ENCODE results near the gene LRRC56.

The LRRC56 gene

GRCh38 chr11:521177-521688 is 16.1 kb upstream of the LRRC56 start:
- no peak for DNase-seq (ENCODE audit: low read depth)

DNA sequence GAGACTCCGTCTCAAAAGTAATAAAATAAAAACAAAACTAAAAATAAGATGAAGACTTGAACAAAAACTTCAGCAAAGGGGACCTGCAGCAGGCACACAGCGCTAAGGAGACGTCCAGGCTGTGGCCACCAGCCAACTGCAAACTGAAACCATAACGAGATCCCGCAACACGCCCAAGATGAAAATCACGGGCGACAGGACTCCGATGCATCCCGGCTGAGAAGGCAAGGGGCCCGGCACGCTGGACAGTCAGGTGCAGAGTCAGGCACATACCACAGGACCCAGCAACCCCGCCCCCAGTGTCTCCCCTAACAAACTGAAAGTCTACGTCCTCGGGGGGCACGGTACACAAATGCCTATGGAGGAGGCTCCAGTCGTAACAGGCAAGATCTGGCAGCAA is 11.1 kb upstream of the LRRC56 start:
- DNase-seq (ENCODE audit: low read depth) = no peak

DNA sequence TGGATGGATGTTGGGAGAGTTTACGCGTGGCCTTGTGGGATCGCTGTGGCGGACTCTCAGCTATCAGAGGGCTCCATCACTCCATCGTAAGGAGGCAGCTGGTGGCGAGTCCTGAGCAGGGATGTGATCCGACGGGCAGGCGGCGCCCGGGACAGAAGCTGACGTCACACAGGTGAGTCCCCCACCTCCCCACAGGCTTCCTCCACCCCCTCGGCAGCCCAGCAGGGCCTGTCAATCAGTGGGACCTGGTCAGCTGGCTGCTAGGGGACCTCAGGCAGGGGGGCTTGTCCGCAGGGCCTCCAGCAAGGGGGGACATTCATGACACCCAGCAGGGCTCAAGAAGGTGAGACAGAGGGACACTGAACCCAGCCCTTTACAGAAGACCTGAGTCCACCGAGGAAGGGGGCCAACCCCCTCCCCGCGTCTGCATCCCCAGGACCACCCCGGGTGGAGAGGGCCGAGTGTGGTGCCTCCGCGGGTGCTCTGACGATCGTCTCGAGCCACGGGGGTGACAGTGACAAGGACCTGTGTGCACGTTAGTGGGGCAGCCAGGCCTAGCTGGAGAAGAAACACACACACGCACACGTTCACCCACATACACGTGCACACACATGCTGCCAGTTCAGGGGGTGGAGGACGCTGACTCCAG is 9.0 kb upstream of the LRRC56 start:
- no peak for DNase-seq (ENCODE audit: low read depth)

GRCh38 chr11:528815-529727 is 8.3 kb upstream of the LRRC56 start:
- no peak for DNase-seq (ENCODE audit: low read depth)

DNA sequence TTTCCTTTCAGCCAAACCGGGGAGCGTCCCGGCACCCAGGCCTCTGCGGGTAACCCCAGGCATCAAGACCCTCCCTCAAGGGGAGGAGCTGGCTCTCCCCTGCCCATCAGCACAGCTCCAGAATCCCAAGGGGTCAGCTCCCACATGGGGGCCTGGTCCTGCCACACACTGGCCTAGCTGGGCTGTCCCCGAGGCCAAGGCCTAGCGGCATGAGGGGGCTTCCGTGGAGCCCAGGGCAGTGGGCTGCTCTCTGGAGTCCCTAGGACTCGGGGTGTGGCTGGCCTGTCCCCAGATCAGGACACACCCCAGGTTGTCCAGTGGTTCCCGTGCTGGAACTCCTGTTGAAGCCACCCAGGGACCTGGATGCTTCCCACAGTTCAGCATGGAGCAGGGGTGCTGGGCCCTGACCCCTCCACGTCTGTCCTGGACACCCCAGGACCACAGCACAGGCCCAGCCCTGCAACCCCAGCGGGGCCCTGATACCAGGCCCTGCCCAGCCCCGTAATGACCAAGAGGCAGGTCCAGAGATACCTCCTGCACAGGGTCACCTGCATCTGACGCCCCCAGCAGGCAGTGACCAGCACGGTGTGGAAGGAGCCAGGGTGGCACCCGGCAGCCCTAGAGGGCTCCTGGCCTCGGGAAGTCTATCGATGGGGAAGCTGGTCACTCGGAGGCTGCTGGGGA is 7.5 kb upstream of the LRRC56 start:
- no peak for DNase-seq (ENCODE audit: low read depth)

DNA sequence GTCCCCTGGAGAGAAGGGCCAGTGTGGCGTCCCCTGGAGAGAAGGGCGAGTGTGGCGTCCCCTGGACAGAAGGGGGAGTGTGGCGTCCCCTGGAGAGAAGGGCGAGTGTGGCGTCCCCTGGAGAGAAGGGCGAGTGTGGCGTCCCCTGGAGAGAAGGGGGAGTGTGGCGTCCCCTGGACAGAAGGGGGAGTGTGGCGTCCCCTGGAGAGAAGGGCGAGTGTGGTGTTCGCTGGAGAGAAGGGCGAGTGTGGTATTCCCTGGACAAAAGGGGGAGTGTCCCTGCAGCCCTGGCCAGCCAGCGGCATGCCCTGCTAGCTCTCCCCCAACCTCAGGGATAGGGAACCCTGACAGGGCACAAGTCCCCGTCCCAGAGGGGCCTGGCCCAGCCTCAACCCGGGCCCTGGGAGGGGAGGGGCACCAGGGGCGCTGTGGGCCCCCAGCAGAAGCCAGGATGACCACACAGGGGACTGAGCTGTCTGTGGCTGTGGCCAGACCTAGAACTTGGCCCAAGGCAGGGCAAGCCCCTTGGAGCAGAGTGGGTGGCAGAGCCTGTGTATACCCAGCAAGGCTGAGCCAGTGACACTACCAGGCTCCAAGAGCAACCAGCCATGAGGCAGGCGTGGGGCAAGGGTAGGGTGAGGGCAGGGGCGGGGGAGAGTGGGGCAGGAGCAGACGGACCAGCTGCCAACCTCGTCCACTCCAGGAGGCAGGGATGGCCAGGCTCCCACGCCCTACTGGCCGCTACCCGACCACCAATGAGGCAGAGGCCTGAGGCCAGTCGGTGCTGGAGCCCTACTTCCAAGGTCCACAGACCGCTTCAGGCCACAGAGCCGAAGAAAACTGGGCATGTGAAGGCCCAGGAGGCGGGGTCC is 6.1 kb upstream of the LRRC56 start:
- DNase-seq (ENCODE audit: low read depth) = no peak

DNA sequence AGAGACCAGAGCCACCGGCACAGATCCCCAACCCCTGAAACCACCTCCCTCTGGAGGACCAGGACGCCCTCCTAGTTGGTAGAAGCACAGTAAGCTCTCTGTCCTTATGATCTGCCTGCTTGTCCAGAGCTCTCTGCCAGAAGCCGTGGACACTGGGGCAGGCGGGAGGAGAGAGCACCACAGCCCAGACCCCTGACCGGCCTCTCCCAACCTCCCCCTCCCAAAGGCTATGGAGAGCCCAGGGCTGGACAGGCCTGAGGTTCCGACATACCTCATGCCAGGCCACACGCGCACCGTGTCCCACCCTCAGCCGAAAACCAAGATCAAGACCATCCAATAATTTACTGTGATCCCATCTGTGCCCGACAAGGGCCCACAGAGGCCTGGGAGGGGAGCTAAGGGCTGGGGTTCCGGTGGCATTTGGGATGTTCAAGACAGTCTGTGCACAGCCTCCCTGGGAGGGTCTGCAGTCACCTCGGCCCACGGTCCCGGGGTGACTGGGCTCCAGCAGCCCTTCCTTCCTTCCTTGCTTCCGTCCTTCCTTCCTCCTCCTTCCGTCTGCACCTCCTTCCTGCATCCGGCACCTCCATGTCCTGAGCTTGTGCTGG is 5.3 kb upstream of the LRRC56 start:
- no peak for DNase-seq (ENCODE audit: low read depth)

- no peak for DNase-seq (ENCODE audit: low read depth)
These were observed 4.8 kb upstream of the LRRC56 start for GRCh38 chr11:532527-532985.

GRCh38 chr11:532986-533585 is 4.2 kb upstream of the LRRC56 start:
- DNase-seq (ENCODE audit: low read depth) = no peak

DNA sequence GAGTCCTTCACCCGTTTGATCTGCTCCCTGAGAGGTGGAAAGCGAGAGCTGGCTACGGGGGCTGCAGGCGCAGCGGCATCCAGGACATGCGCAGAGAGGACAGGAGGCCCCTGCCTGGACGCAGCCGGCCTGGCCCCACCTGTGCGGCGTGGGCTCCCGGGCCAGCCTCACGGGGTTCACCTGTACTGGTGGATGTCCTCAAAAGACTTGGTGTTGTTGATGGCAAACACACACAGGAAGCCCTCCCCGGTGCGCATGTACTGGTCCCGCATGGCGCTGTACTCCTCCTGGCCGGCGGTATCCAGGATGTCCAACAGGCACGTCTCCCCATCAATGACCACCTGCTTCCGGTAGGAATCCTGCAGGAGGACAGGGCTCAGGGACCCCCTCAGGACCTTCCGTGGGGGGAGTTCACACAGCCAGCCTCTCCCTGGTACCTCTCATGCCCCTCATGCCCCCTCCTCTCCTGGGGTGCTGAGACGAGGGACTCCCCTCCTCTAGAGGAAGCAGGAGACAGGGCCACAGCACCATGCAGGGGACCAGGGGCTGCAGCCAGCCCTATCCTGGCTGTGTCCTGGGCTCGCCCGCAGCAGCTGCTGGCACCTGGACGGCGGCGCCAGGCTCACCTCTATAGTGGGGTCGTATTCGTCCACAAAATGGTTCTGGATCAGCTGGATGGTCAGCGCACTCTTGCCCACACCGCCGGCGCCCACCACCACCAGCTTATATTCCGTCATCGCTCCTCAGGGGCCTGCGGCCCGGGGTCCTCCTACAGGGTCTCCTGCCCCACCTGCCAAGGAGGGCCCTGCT is 3.5 kb upstream of the LRRC56 start:
- DNase-seq (ENCODE audit: low read depth) = no peak

- peak; percentile 23 for DNase-seq (ENCODE audit: low read depth)
These were observed 2.7 kb upstream of the LRRC56 start for GRCh38 chr11:534396-535209.

DNA sequence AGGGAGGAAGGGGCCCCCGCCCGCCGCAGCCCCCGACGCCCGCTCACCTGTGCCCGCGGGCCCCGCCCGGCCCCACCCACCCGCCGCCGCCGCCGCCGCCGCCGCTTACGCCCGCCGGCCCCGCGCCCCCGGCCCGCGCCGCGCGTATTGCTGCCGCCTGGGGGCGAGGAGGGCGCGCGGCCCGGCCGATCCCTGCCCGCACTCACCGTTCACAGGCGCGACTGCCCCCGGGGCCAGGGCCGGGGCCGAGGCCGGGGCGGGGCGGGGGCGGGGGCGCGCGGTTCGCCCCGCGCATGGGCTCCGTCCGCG is 2.2 kb upstream of the LRRC56 start:
- DNase-seq (ENCODE audit: low read depth) = no peak

DNA sequence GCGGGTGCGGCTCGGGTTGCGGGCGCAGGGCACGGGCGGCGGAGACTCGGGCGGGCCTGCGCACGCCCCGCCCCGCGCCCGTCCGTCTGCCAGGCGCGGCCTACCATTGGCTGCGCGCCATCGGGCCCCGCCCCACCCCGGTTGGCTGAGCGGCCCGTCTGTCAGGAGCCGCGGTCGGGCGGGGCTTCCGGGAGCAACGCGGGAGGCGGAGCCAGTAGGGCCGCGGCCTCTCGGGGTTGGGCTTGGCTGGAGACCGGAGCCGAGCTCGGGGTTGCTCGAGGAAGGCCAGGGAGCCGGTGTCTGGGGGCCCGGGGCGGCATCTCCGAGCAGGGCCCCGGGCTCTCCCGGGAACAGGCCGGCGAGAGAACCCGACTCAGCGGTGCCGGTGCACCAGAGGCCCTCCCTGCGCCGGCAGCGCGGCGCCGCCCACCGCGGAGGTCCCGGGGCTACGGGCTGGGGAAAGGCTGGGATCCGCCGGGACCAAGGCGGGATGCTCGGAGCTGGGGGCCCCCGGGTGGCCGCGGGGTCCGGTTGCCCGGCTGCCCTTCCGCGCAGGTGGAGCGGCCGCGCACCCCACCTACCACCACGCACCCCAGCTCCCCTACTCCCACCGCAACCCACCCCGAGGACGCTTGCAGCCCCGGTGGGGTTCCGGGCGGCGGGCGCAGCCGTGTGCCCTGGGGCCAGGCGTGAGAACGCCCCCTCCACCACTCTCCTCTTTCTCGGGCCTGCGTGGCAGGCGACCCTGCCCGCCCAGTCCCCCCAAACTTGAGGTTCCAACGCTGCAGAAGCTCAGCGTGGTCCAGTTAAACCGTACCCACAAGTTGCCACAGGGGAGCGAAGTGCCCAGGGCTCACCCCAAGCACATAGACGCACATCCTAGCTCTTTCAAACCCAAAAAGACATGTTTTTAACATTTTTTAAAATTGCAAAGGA is 1.5 kb upstream of the LRRC56 start, which contains the start of gene HRAS:
TSS of gene HRAS (minus strand) at position 58 of the 936 bp plus-strand sequence.
- DNase-seq (ENCODE audit: low read depth) = peak; percentile 92

DNA sequence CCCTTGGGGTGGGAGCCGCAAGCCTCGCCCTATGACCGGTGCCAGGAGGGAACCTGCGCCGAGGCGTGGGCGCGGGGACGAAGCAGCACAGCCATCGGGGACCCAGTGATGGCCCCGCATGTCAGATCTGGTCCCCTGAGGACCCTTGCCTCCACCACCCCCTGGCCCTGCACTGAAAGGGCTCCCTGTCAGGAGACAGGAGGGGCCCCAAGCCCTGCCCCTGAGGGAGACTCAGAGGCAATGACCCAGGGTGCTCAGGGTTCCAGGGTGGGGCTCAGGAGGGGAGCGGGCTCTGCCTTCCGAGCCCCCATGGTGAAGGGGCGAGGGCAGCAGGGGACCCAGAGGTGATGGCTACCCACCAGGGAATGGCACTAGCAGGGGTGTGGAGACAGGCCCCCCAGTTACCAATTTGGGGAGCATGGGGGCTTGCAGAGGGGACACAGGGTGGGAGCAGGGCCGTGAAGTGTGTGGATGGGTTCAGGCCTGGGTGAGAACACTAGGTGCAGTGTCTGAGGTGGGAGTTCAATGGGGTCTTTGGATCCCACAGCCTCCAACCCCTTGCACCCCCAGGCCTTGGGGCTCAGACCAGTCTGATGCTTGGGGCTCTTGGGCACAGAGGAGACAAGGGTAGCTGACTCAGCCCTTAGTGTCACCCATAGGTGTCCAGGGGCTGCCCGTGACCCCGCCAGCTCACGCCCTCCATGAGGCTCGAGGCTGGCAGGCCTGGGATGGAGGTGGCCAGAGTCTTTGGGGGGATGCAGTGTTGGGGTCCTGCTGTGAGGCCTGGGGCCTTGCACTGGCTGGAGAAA is 499 bp downstream of the LRRC56 start:
- no peak for DNase-seq (ENCODE audit: low read depth)

DNA sequence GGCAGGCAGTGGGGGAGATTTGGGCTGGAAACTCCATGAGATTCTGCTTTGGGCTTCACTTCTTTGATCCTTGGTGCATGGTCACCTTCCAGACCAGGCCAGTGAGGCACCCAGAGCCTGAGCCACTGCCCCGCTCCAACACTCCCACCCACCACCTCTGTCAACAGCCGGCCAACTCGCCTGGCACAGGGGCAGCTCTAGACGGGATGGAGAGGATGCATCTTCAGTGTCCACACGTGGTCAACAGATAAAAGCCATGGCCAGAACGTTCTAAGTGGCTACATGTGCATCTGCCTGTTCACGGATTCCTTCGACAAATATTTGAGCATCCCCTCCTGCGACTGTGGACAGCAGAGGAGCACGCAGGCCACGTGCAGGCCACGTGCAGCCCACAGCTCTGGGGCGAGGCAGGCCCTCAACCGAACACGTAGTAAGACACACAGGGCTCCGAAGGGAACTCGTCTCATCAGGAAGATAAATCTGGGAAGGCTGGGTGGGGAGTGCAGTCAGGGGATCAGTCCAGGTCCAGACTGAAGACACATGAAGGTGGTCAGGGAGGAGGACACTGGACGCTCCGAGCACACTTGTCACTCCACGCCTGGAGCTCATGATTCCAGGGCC is 1.2 kb downstream of the LRRC56 start:
- no peak for DNase-seq (ENCODE audit: low read depth)

DNA sequence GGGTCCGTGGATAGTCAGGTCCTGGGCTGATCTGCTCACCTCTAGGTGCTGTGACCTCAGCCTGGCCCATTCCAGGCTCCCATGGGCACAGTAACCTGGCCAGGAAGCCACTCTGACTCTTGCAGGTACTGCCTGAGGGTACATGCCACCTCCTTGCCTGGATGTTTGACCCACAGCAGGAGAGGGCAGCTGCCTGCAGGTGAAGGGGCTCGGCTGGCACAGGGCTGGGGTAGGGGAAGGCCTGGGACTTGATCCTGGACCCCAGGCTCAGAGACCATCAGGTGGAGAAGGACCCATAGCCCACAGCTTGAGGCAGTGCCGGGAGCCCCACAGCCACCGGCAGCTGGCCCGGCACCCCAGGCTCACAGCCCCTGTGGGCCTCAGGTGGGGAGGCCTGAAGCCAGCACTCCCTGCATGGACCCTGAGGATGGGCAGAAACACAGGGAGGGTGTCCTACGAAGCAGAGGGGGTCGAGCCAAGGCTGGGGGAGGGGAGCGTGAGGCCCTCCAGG is 2.7 kb downstream of the LRRC56 start:
- DNase-seq (ENCODE audit: low read depth) = no peak
